PFSK-1 (cell line): ENCODE measurements around the gene TMC5.

Experiments
- FOXP2 ChIP-seq: optimal IDR thresholded peaks from 2 replicates; pipeline ENCODE3; 2011; ENCODE audit warnings: borderline replicate concordance, control low read depth, inconsistent platforms; ENCODE audit not compliant: insufficient read depth; ENCODE audit errors: extremely low read length, extremely low read depth
- POLR2AphosphoS5 ChIP-seq: IDR thresholded peaks from 2 replicates; pipeline ENCODE4 v1.6.1; 2012; ENCODE audit warnings: low read depth, mild to moderate bottlenecking, control low read depth, low read length, moderate library complexity
- REST ChIP-seq, 2 experiments: IDR thresholded peaks; 2 replicates each; pipeline versions ENCODE4 v1.6.1 to v1.8.0; 2011 to 2012; ENCODE audit warnings: low read depth in 2 of 2, low read length in 2 of 2, control low read depth in 1 of 2, inconsistent platforms in 1 of 2, mild to moderate bottlenecking in 1 of 2, moderate library complexity in 1 of 2; ENCODE audit not compliant: insufficient read depth in 1 of 2
- SIN3A ChIP-seq: IDR thresholded peaks from 2 replicates; pipeline ENCODE4 v1.6.1; 2012; ENCODE audit warnings: mild to moderate bottlenecking, low read length, moderate library complexity, borderline replicate concordance; ENCODE audit not compliant: insufficient read depth
- TAF1 ChIP-seq: IDR thresholded peaks from 2 replicates; pipeline ENCODE4 v1.6.1; 2012; ENCODE audit warnings: low read length, control low read depth, borderline replicate concordance; ENCODE audit not compliant: insufficient read depth

Gene TMC5

GRCh38 chr16:19378511-19378910, 39.2 kb upstream of the TMC5 start:
- TF ChIP-seq SIN3A (no peak), TAF1 (no peak), REST (IDR thresholded peaks at IDR 0.05; ENCODE audit: insufficient read depth in 1 of 2, low read depth in 2 of 2, low read length in 2 of 2) (no peak), POLR2AphosphoS5 (no peak), FOXP2 (no peak)

GRCh38 chr16:19379838-19380237, 37.8 kb upstream of the TMC5 start:
- TF ChIP-seq FOXP2 (no peak), POLR2AphosphoS5 (no peak), REST (IDR thresholded peaks at IDR 0.05; ENCODE audit: insufficient read depth in 1 of 2, low read depth in 2 of 2, low read length in 2 of 2) (no peak), TAF1 (no peak), SIN3A (no peak)

GRCh38 chr16:19380328-19380727, 37.4 kb upstream of the TMC5 start:
- TF ChIP-seq SIN3A = no peak
- no peak for TF ChIP-seq REST (IDR thresholded peaks at IDR 0.05; ENCODE audit: insufficient read depth in 1 of 2, low read depth in 2 of 2, low read length in 2 of 2)
- no peak for TF ChIP-seq POLR2AphosphoS5
- no peak for TF ChIP-seq FOXP2
- TF ChIP-seq TAF1 = no peak

- TF ChIP-seq REST (IDR thresholded peaks at IDR 0.05; ENCODE audit: insufficient read depth in 1 of 2, low read depth in 2 of 2, low read length in 2 of 2) (no peak), SIN3A (no peak), TAF1 (no peak), FOXP2 (no peak)
Observed at GRCh38 chr16:19382084-19382801, 35.4 kb upstream of the TMC5 start.
